Transverse colon (tissue), 4 donors: Measurements from ENCODE around the gene PTPRB.

ENCODE experiments used
- EP300 ChIP-seq: sonication (generic); formaldehyde crosslinking; IDR thresholded peaks from one replicate; pipeline ENCODE4 v1.6.1; 2017; ENCODE audit warnings: antibody characterized with exemption, low read depth
- POLR2A ChIP-seq: fragments of 450-650 bp; IDR thresholded peaks from one replicate; pipeline ENCODE4 v1.6.1; 2016; ENCODE audit warnings: antibody characterized with exemption, mild to moderate bottlenecking, moderate library complexity
- POLR2AphosphoS5 ChIP-seq, 3 donors: sonication (generic); formaldehyde crosslinking; IDR thresholded peaks; one replicate each; pipeline ENCODE4 v1.6.1; 2016; ENCODE audit warnings: antibody characterized with exemption in 3 of 3
- TF ChIP-seq, protein P1 (sequence below), 5 experiments: fragments of 200-600 bp in 3 of 5; fragments of 450-650 bp in 2 of 5; sonication (generic) in 3 of 5; IDR thresholded peaks; 1 replicate in 2 of 5; 2 replicates in 3 of 5; pipeline ENCODE4 v1.5.1; 2016 to 2017; ENCODE audit warnings: antibody characterized with exemption in 5 of 5, inconsistent platforms in 3 of 5, mild to moderate bottlenecking in 2 of 5, moderate library complexity in 1 of 5

DNA sequence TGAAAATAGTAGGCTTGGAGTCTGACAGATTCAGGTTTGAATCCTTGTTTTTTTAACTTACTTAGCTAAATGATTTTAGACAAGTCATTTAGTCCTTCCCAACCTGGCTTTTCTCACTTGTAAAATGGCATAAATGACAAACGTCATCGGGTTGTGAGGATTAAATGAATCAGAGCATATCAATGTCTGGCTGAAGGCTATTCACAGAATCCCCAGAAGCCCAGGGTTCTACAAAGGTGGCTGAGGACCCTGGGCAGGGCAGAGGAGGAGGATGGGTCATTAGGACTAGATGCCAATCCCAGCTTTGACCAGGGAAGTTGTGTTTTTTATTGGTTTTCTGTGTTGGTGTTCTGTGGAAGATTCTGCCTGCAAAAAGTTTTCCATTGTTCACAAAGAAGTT is 7.6 kb upstream of the PTPRB start:
- TF ChIP-seq, protein P1, sequence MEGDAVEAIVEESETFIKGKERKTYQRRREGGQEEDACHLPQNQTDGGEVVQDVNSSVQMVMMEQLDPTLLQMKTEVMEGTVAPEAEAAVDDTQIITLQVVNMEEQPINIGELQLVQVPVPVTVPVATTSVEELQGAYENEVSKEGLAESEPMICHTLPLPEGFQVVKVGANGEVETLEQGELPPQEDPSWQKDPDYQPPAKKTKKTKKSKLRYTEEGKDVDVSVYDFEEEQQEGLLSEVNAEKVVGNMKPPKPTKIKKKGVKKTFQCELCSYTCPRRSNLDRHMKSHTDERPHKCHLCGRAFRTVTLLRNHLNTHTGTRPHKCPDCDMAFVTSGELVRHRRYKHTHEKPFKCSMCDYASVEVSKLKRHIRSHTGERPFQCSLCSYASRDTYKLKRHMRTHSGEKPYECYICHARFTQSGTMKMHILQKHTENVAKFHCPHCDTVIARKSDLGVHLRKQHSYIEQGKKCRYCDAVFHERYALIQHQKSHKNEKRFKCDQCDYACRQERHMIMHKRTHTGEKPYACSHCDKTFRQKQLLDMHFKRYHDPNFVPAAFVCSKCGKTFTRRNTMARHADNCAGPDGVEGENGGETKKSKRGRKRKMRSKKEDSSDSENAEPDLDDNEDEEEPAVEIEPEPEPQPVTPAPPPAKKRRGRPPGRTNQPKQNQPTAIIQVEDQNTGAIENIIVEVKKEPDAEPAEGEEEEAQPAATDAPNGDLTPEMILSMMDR (IDR thresholded peaks at IDR 0.05) = no peak
- no peak for TF ChIP-seq POLR2A
- no peak for TF ChIP-seq POLR2AphosphoS5 (IDR thresholded peaks at IDR 0.05)
- no peak for TF ChIP-seq EP300
